Posterior cingulate gyrus (tissue), 11 donors: ENCODE data around the gene ECI2.
"Not testable (repeated sequence)": the region's sequence is repeated elsewhere in the genome, so short reads cannot be mapped to it uniquely, and the experiment has no call there.

Experiments
- DNase-seq, 10 donors: peaks; one replicate each; pipeline versions ENCODE4 v3.0.0 to v3.0.0-alpha.2; 2020 to 2021; ENCODE audit warnings: mixed read lengths in 3 of 10
- intact Hi-C: fragments of 100-400 bp; cut with DNase I; formaldehyde crosslinking; loops from one replicate; pipeline ENCODE4 v1.15.1; 2023

ECI2 gene

GRCh38 chr6:4153514-4153985, 18.2 kb upstream of the ECI2 start:
- intact Hi-C loops, result loop anchor here (10.0 kb wide), 1 partner anchor 409 kb away; no protein-coding TSS in a partner anchor
- DNase-seq, result no peak

GRCh38 chr6:4145083-4145482, 9.7 kb upstream of the ECI2 start:
- no peak for DNase-seq
- intact Hi-C loops, result no loop called here

- DNase-seq, result no peak
- intact Hi-C loops, result no loop called here
Observed at GRCh38 chr6:4139272-4139671, 3.9 kb upstream of the ECI2 start.

GRCh38 chr6:4138186-4138585, 2.8 kb upstream of the ECI2 start:
- intact Hi-C loops, result no loop called here
- no peak for DNase-seq

GRCh38 chr6:4136354-4136831, 1.0 kb upstream of the ECI2 start:
- intact Hi-C loops, result no loop called here
- DNase-seq, result no peak

GRCh38 chr6:4135665-4136353, 434 bp upstream of the ECI2 start:
- peak; percentile 95 to 100 (median 97) for DNase-seq
- intact Hi-C loops, result loop anchor here (1.0 kb wide), 1 partner anchor 118 kb away; no protein-coding TSS in a partner anchor

GRCh38 chr6:4133941-4134838, 1.2 kb downstream of the ECI2 start:
- DNase-seq, result peak in 3 of 10 donors; percentile 10 to 52 (median 21)
- intact Hi-C loops, result no loop called here

- no peak for DNase-seq
- intact Hi-C loops, result no loop called here
Observed at GRCh38 chr6:4130357-4130987, 4.9 kb downstream of the ECI2 start.

GRCh38 chr6:4129446-4129845, 5.9 kb downstream of the ECI2 start:
- DNase-seq, result no peak
- intact Hi-C loops, result no loop called here

- intact Hi-C loops, result no loop called here
- no peak for DNase-seq
Observed at GRCh38 chr6:4128748-4129147, 6.6 kb downstream of the ECI2 start.

- no peak for DNase-seq
- intact Hi-C loops, result no loop called here
Observed at GRCh38 chr6:4128072-4128471, 7.3 kb downstream of the ECI2 start.

GRCh38 chr6:4125933-4126864, 9.2 kb downstream of the ECI2 start:
- intact Hi-C loops, result no loop called here
- no peak for DNase-seq

- intact Hi-C loops, result no loop called here
- DNase-seq, result no peak
Observed at GRCh38 chr6:4125500-4125899, 9.9 kb downstream of the ECI2 start.

GRCh38 chr6:4124351-4124750, 11.0 kb downstream of the ECI2 start:
- DNase-seq, result no peak
- intact Hi-C loops, result no loop called here

- DNase-seq, result no peak
- intact Hi-C loops, result no loop called here
Observed at GRCh38 chr6:4115741-4116140, 19.6 kb downstream of the ECI2 start.

GRCh38 chr6:4114123-4114522, 21.3 kb downstream of the ECI2 start:
- intact Hi-C loops, result no loop called here
- no peak for DNase-seq

- intact Hi-C loops, result no loop called here
- DNase-seq, result no peak
Observed at GRCh38 chr6:4113649-4114048, 21.7 kb downstream of the ECI2 start.

- no peak for DNase-seq
- intact Hi-C loops, result no loop called here
Observed at GRCh38 chr6:4112366-4112765, 23.0 kb downstream of the ECI2 start.

GRCh38 chr6:4109363-4109815, 26.0 kb downstream of the ECI2 start:
- DNase-seq, intact Hi-C loops: not testable (repeated sequence)

GRCh38 chr6:4108561-4109093, 26.7 kb downstream of the ECI2 start:
- DNase-seq, result no peak
- intact Hi-C loops, result no loop called here
